Neutrophil (primary cell): Measurements from ENCODE around the gene TP53I11.

Source experiments
- H3K27ac ChIP-seq: fragments of 200-600 bp; sonication (generic); 2 replicates; pipeline ENCODE4 v1.5.1; 2016; ENCODE audit warnings: mild to moderate bottlenecking, moderate library complexity
- H3K27me3 ChIP-seq: fragments of 200-600 bp; sonication (generic); 2 replicates; pipeline ENCODE4 v1.6.0; 2016; ENCODE audit warnings: mild to moderate bottlenecking
- H3K36me3 ChIP-seq: fragments of 200-600 bp; sonication (generic); 2 replicates; pipeline ENCODE4 v1.5.1; 2017
- H3K4me1 ChIP-seq, 2 experiments: fragments of 200-600 bp in 1 of 2; sonication (generic) in 1 of 2; 1 replicate in 1 of 2; 2 replicates in 1 of 2; pipeline versions ENCODE4 v1.5.1 to v1.6.1; 2013 to 2016; ENCODE audit warnings: low read depth in 1 of 2, low read length in 1 of 2, mild to moderate bottlenecking in 1 of 2, moderate library complexity in 1 of 2; ENCODE audit not compliant: control insufficient read depth in 1 of 2, insufficient read depth in 1 of 2
- H3K4me3 ChIP-seq, 2 experiments: fragments of 200-600 bp in 1 of 2; sonication (generic) in 1 of 2; 1 replicate in 1 of 2; 2 replicates in 1 of 2; pipeline ENCODE4 v1.5.1; 2013 to 2016; ENCODE audit warnings: low read depth in 1 of 2, low read length in 1 of 2, mild to moderate bottlenecking in 1 of 2, moderate library complexity in 1 of 2
- H3K9me3 ChIP-seq: fragments of 200-600 bp; sonication (generic); 2 replicates; pipeline ENCODE4 v1.5.1; 2016
- TF ChIP-seq, protein P1 (sequence below): fragments of 200-600 bp; sonication (generic); IDR thresholded peaks from 2 replicates; pipeline ENCODE4 v1.5.1; 2016; ENCODE audit warnings: antibody characterized with exemption

TP53I11 gene

GRCh38 chr11:44993971-44994704 is 43.5 kb upstream of the TP53I11 start:
- TF ChIP-seq, protein P1, sequence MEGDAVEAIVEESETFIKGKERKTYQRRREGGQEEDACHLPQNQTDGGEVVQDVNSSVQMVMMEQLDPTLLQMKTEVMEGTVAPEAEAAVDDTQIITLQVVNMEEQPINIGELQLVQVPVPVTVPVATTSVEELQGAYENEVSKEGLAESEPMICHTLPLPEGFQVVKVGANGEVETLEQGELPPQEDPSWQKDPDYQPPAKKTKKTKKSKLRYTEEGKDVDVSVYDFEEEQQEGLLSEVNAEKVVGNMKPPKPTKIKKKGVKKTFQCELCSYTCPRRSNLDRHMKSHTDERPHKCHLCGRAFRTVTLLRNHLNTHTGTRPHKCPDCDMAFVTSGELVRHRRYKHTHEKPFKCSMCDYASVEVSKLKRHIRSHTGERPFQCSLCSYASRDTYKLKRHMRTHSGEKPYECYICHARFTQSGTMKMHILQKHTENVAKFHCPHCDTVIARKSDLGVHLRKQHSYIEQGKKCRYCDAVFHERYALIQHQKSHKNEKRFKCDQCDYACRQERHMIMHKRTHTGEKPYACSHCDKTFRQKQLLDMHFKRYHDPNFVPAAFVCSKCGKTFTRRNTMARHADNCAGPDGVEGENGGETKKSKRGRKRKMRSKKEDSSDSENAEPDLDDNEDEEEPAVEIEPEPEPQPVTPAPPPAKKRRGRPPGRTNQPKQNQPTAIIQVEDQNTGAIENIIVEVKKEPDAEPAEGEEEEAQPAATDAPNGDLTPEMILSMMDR: no peak
- Histone ChIP-seq H3K9me3 (no peaks in the 10 kb centered on the region), H3K4me3 (no peak overlapping the region), H3K27ac (no peak overlapping the region), H3K27me3 (no peaks in the 10 kb centered on the region), H3K36me3 (no peaks in the 10 kb centered on the region), H3K4me1 (peaks cover 6 to 7% of the 10 kb centered on the region in 2 experiments)

GRCh38 chr11:44992774-44993173 is 42.1 kb upstream of the TP53I11 start:
- H3K36me3 ChIP-seq: no peaks in the 10 kb centered on the region
- no peaks in the 10 kb centered on the region for H3K9me3 ChIP-seq
- H3K4me3 ChIP-seq: no peak overlapping the region
- peaks cover 6 to 7% of the 10 kb centered on the region in 2 experiments for H3K4me1 ChIP-seq
- H3K27ac ChIP-seq: no peak overlapping the region
- TF ChIP-seq, protein P1: no peak
- no peaks in the 10 kb centered on the region for H3K27me3 ChIP-seq

DNA sequence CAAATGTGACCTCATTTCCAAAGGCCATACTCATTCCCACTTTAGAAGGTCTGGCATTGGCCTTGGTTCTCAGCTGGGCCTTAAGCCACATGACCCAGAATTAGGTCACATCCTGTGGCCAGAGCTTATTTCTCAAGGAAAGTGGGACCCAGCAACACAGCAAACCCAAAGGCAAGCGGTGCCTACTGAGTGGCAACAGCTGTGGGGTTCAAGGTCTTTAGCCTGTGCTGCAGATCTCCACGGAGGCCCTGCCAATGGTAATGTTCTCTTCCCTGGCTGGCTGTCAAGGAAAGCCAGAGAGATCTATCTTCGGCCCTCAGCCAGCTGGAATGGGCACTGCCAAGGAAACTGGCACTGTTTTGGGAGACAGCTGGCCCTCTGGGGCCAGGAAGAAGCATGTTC is 41.5 kb upstream of the TP53I11 start:
- Histone ChIP-seq H3K4me1 (peaks cover 6 to 7% of the 10 kb centered on the region in 2 experiments), H3K4me3 (no peak overlapping the region), H3K27ac (no peak overlapping the region), H3K27me3 (no peaks in the 10 kb centered on the region), H3K9me3 (no peaks in the 10 kb centered on the region), H3K36me3 (no peaks in the 10 kb centered on the region)
- TF ChIP-seq, protein P1: no peak

DNA sequence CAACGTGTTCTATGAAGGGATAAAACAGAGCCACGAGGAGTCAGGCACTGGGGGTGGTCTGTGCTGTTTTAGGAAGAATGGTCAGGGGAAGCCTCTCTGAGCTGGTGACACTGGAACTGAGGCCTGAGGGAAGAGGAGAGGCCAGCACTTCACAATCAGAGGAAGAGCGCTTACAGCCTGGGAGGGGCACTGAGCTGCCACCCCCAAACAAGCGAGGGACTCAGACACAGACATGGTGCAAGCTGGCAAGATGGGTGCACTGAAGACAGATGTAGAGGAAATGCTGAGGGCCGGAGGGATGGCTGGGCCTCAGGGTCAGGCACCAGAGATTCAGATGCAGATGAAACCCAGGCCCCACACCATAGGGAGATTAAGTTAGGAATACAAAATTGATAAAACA is 40.0 kb upstream of the TP53I11 start:
- H3K36me3 ChIP-seq: no peaks in the 10 kb centered on the region
- H3K4me1 ChIP-seq: peaks cover 10 to 11% of the 10 kb centered on the region in 2 experiments
- no peaks in the 10 kb centered on the region for H3K9me3 ChIP-seq
- no peak overlapping the region for H3K27ac ChIP-seq
- H3K4me3 ChIP-seq: no peak overlapping the region
- TF ChIP-seq, protein P1: no peak
- no peaks in the 10 kb centered on the region for H3K27me3 ChIP-seq

DNA sequence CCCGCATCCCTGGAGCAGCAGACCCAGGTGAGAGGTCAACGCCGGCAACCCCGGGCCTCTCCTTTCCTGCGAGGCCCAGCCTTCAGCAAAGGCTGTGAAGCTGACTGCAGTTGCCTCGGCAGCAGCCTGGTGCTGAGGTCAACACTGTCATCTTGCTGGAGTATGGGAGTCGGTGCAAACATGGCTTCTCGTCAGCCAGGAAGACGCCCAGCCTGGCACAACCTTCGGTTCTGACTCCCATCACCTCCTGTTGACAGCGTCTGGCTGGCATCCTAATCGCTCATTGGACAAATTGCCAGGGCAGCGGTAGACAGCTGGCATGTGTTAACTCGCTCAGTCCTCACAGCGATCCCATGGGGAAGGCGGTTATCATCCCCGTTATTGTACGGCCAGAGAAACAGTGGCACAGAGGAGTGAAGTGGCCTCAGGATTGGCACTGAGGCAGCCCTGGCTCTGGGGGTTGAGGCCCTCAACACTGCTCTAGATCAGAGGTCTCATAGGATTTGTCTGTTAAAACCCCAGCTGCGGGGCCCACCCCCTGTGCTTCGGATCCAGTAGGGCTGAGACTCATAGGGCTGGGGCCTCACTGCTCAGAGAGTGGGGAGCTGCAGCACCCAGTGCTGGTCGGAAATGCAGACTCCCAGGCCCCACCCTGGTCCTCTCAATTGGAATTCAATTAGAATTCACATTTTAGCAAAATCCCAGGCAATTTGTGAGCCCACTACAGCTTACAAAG is 39.3 kb upstream of the TP53I11 start:
- Histone ChIP-seq H3K27me3 (no peaks in the 10 kb centered on the region), H3K27ac (no peak overlapping the region), H3K4me3 (no peak overlapping the region), H3K36me3 (no peaks in the 10 kb centered on the region), H3K9me3 (no peaks in the 10 kb centered on the region), H3K4me1 (peaks cover 10 to 11% of the 10 kb centered on the region in 2 experiments)
- TF ChIP-seq, protein P1: no peak
